ENCODE data around the gene SNAPC4. TPM values are rescaled to one million over a fixed set of nuclear protein-coding genes. Genes with fewer than 3 reads are reported as not detected.

Gene SNAPC4
- total and polyA plus RNA-seq, 2 experiments from 2014 or later: 6.3 to 10.5 TPM

GRCh38 chr9:136399176-136400037 is 563 bp downstream of the SNAPC4 start:
- peak overlapping the region; percentile 86 for H2AFZ ChIP-seq
- no peaks in the 10 kb centered on the region for H4K20me1 ChIP-seq (ENCODE audit: insufficient read depth, poor library complexity, severe bottlenecking)
- H3K9me2 ChIP-seq (replicated peaks; ENCODE audit: insufficient read depth): no peaks in the 10 kb centered on the region
- WGBS (ENCODE audit: low lambda C conversion rate, missing lambda C conversion rate): 3% methylated on average over 61 of the region's 67 CpGs
- DNase-seq (ENCODE audit: low spot score): peak; percentile 67
- peak overlapping the region; percentile 93 for H3K4me2 ChIP-seq
- TF ChIP-seq EZH2phosphoT487 (IDR thresholded peaks at IDR 0.05; ENCODE audit: low read depth, severe bottlenecking, unreplicated experiment) (no peak), CTCF (IDR thresholded peaks at IDR 0.05; ENCODE audit: poor library complexity) (no peak), EZH2 (IDR thresholded peaks at IDR 0.05; ENCODE audit: borderline replicate concordance) (no peak)
- H3K79me2 ChIP-seq: peaks cover 27% of the 10 kb centered on the region
- H3K27ac ChIP-seq: peak overlapping the region; percentile 85
- no peaks in the 10 kb centered on the region for H3K27me3 ChIP-seq
- no peaks in the 10 kb centered on the region for H3K9me3 ChIP-seq (ENCODE audit: low read depth)
- peak overlapping the region; percentile 97 for H3K4me3 ChIP-seq
- H3K36me3 ChIP-seq (replicated peaks; ENCODE audit: insufficient read depth, low read depth): no peaks in the 10 kb centered on the region
- peaks cover 11% of the 10 kb centered on the region for H3K4me1 ChIP-seq (ENCODE audit: insufficient read depth)

- H3K9me3 ChIP-seq (ENCODE audit: low read depth): no peaks in the 10 kb centered on the region
- WGBS (ENCODE audit: low lambda C conversion rate, missing lambda C conversion rate): 97% methylated on average over 12 of the region's 12 CpGs
- H3K4me3 ChIP-seq: no peak overlapping the region
- H3K79me2 ChIP-seq: peaks cover 27% of the 10 kb centered on the region
- no peaks in the 10 kb centered on the region for H3K36me3 ChIP-seq (replicated peaks; ENCODE audit: insufficient read depth, low read depth)
- H4K20me1 ChIP-seq (ENCODE audit: insufficient read depth, poor library complexity, severe bottlenecking): no peaks in the 10 kb centered on the region
- TF ChIP-seq EZH2 (IDR thresholded peaks at IDR 0.05; ENCODE audit: borderline replicate concordance) (no peak), EZH2phosphoT487 (IDR thresholded peaks at IDR 0.05; ENCODE audit: low read depth, severe bottlenecking, unreplicated experiment) (no peak), CTCF (IDR thresholded peaks at IDR 0.05; ENCODE audit: poor library complexity) (no peak)
- H3K4me2 ChIP-seq: peak overlapping the region; percentile 93
- no peak for DNase-seq (ENCODE audit: low spot score)
- no peaks in the 10 kb centered on the region for H3K9me2 ChIP-seq (replicated peaks; ENCODE audit: insufficient read depth)
- peaks cover 11% of the 10 kb centered on the region for H3K4me1 ChIP-seq (ENCODE audit: insufficient read depth)
- no peaks in the 10 kb centered on the region for H3K27me3 ChIP-seq
- H2AFZ ChIP-seq: no peak overlapping the region
- no peak overlapping the region for H3K27ac ChIP-seq
Measured at GRCh38 chr9:136398286-136398685, 1.7 kb downstream of the SNAPC4 start.

DNA sequence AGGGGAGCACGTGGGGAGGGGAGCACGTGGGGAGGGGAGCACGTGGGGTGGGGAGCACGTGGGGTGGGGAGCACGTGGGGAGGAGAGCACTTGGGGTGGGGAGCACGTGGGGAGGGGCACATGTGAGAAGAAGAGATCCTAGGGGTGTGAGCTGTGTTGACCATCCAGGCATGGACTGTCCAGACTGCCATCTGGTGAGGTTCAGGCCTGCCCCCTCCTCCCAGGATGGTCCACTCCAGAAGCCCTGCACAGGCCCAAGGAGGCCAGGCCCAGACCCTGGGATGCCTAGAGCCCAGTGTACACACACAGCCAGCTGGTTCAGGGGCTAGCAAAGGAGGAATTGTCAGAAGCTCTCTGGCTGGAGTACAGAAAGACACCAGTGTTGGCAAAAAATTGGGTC is 2.3 kb downstream of the SNAPC4 start:
- H3K36me3 ChIP-seq (replicated peaks; ENCODE audit: insufficient read depth, low read depth): no peaks in the 10 kb centered on the region
- no peaks in the 10 kb centered on the region for H4K20me1 ChIP-seq (ENCODE audit: insufficient read depth, poor library complexity, severe bottlenecking)
- H3K9me2 ChIP-seq (replicated peaks; ENCODE audit: insufficient read depth): no peaks in the 10 kb centered on the region
- H3K4me1 ChIP-seq (ENCODE audit: insufficient read depth): peaks cover 11% of the 10 kb centered on the region
- H3K27ac ChIP-seq: no peak overlapping the region
- no peaks in the 10 kb centered on the region for H3K9me3 ChIP-seq (ENCODE audit: low read depth)
- no peak for TF ChIP-seq CTCF (IDR thresholded peaks at IDR 0.05; ENCODE audit: poor library complexity)
- no peak for TF ChIP-seq EZH2phosphoT487 (IDR thresholded peaks at IDR 0.05; ENCODE audit: low read depth, severe bottlenecking, unreplicated experiment)
- no peak for TF ChIP-seq EZH2 (IDR thresholded peaks at IDR 0.05; ENCODE audit: borderline replicate concordance)
- H3K4me3 ChIP-seq: no peak overlapping the region
- H3K79me2 ChIP-seq: peaks cover 27% of the 10 kb centered on the region
- no peaks in the 10 kb centered on the region for H3K27me3 ChIP-seq
- no CpG with 5 or more reads among the region's 6 CpGs for WGBS (ENCODE audit: low lambda C conversion rate, missing lambda C conversion rate)
- H2AFZ ChIP-seq: no peak overlapping the region
- no peak overlapping the region for H3K4me2 ChIP-seq
- no peak for DNase-seq (ENCODE audit: low spot score)

Measured in hepatocyte (in vitro differentiated cells).